Mucosa of descending colon (tissue), 3 donors: ENCODE measurements around the gene CBFB. TPM values are rescaled to one million over a fixed set of nuclear protein-coding genes. Genes with fewer than 3 reads are reported as not detected.

ENCODE experiments used
- ATAC-seq: fragments of 200-7000 bp; cut with Tn5 transposase; one replicate; pipeline ENCODE4 v1.9.1; 2020; ENCODE audit warnings: mild to moderate bottlenecking, moderate library complexity
- DNase-seq, 3 donors: peaks; one replicate each; pipeline ENCODE4 v3.0.0-alpha.2; 2020
- H3K36me3 ChIP-seq: fragments of 200-600 bp; one replicate; pipeline ENCODE4 v1.8.0; 2021; ENCODE audit warnings: low read depth, mild to moderate bottlenecking
- H3K4me1 ChIP-seq: fragments of 200-600 bp; one replicate; pipeline ENCODE4 v1.8.0; 2021; ENCODE audit warnings: low read depth, mild to moderate bottlenecking
- H3K4me3 ChIP-seq: fragments of 200-600 bp; one replicate; pipeline ENCODE4 v1.8.0; 2021; ENCODE audit warnings: mild to moderate bottlenecking
- H3K9me3 ChIP-seq: fragments of 200-600 bp; one replicate; pipeline ENCODE4 v1.8.0; 2021; ENCODE audit warnings: mild to moderate bottlenecking
- intact Hi-C, 2 donors: fragments of 100-400 bp; cut with DNase I in 1 of 2; cut with micrococcal nuclease in 1 of 2; formaldehyde crosslinking; loops; one replicate each; pipeline versions ENCODE4 v1.11.0 to v1.11.1; 2022; cut with DNase I, micrococcal nuclease
- total RNA-seq, 3 donors: library from RNA; stranded (reverse); fragmentation: NEBNext Ultra II Directional in 2 of 3; extraction: Animal tissue kit (Norgen Biotek cat#: 25700) in 2 of 3; gene quantifications; one replicate each; pipeline versions ENCODE4 v1.2.1 to v1.2.4, GENCODE V29; 2021 to 2023
- TF ChIP-seq, protein P1 (sequence below): fragments of 200-600 bp; IDR thresholded peaks from one replicate; pipeline ENCODE4 v1.8.0; 2022; ENCODE audit warnings: antibody characterized with exemption, mild to moderate bottlenecking
- donor health status: DM: no; HTN: no; CAD: no; lungs with moderate emphysema.
- donor health status: DM: no; HTN: no; CAD: no.
- donor health status: DM: no; HTN: yes; CAD: no.

CBFB gene
- total RNA-seq, 3 donors from 2014 or later = 26.3 to 35.5 (median 26.8) TPM

DNA sequence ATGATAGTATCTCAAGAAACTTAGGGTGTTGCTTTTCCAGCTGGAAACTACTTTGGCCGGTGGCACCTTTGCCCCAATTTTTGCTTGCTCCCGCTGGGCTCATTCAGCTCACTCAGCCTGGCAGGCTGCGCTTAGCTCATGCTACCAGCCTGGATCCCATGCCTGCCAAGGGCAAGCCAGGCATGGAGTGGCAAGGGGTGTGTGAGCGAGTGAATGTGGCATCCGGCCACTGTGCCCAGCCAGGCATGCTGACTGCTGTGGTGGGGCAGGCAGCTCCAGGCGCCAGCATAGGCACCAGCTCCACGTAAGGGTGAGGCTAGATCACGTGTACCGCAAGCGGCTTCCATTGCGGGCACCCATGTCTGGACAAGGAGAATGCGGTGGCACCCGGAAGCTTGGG, 112.4 kb downstream of the CBFB start:
- TF ChIP-seq, protein P1, sequence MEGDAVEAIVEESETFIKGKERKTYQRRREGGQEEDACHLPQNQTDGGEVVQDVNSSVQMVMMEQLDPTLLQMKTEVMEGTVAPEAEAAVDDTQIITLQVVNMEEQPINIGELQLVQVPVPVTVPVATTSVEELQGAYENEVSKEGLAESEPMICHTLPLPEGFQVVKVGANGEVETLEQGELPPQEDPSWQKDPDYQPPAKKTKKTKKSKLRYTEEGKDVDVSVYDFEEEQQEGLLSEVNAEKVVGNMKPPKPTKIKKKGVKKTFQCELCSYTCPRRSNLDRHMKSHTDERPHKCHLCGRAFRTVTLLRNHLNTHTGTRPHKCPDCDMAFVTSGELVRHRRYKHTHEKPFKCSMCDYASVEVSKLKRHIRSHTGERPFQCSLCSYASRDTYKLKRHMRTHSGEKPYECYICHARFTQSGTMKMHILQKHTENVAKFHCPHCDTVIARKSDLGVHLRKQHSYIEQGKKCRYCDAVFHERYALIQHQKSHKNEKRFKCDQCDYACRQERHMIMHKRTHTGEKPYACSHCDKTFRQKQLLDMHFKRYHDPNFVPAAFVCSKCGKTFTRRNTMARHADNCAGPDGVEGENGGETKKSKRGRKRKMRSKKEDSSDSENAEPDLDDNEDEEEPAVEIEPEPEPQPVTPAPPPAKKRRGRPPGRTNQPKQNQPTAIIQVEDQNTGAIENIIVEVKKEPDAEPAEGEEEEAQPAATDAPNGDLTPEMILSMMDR = no peak
- H3K36me3 ChIP-seq = peaks cover 17% of the 10 kb centered on the region
- no peak for DNase-seq
- no peak for ATAC-seq
- intact Hi-C loops = no loop called here
- H3K4me1 ChIP-seq = no peaks in the 10 kb centered on the region
- no peaks in the 10 kb centered on the region for H3K9me3 ChIP-seq
- no peak overlapping the region for H3K4me3 ChIP-seq

DNA sequence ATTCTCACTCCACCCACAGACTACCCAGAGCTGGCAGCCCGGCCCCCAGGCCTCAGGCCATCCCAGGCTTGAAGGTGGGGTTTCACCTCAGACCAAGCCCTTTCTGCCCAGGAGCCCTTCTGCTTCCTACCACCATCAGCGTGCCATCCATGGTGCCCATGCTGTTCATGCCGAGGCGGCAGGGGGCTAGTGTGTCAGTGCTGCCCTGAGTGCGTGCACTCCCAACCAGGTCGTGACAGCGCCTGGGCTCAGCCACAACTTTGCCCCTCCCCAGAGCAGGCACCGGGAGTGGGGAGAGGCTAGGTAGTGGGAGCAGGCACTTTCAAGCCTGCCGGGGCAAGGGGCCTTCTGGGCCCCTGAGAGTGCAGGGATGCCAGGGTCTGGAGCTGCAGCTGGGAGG, 113.4 kb downstream of the CBFB start:
- Histone ChIP-seq H3K36me3 (peaks cover 22% of the 10 kb centered on the region), H3K4me3 (no peak overlapping the region), H3K4me1 (no peaks in the 10 kb centered on the region), H3K9me3 (no peaks in the 10 kb centered on the region)
- DNase-seq (peak in 1 of 3 donors; percentile 22), ATAC-seq (no peak)
- TF ChIP-seq, protein P1 = no peak
- intact Hi-C loops = no loop called here

DNA sequence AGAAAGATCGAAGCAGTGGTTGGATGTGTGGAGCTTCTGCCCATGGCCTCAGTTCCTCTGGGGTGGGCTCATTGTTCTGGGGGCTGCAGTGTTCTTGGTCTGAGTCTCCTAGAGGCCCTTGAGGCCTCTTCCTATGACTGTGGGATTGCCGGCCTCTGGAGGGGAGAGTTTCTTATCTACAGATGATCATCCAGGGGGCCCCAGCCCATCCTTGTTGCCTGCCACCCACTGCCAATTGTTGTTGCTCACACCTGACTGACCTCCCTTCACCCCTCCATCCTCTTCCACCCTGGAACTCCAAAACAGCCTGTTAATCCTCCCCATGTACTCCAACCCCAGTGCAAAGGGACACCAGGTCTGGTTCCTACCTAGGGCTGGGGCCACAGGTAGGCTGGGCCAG, 116.0 kb downstream of the CBFB start:
- H3K36me3 ChIP-seq = peaks cover 22% of the 10 kb centered on the region
- intact Hi-C loops = no loop called here
- H3K4me1 ChIP-seq = peaks cover under 1% of the 10 kb centered on the region
- no peak for ATAC-seq
- no peak for DNase-seq
- H3K4me3 ChIP-seq = no peak overlapping the region
- TF ChIP-seq, protein P1 = no peak
- H3K9me3 ChIP-seq = no peaks in the 10 kb centered on the region

DNA sequence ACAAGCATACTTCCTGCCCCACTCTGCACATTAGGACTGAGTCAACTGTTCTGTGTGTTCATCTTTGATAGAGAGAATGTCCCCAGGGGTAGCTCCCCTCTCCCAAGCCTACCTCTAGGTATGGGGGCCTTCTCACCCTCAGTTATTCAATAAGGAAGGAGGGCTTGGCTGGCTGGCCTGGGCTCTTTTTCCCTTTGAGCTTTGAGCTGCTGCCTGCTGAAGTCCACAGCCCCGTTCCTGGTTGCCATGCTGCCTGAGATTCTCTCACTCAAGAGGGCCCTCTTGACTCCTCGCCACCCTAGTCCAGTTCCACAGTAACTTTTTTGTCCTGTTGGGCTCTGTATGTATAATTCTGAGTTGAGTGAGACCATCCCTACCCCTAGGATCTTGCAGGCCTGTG, 116.8 kb downstream of the CBFB start:
- H3K9me3 ChIP-seq = no peaks in the 10 kb centered on the region
- intact Hi-C loops = no loop called here
- peaks cover 7% of the 10 kb centered on the region for H3K4me1 ChIP-seq
- peaks cover 19% of the 10 kb centered on the region for H3K36me3 ChIP-seq
- DNase-seq (no peak), ATAC-seq (no peak)
- TF ChIP-seq, protein P1 = no peak
- no peak overlapping the region for H3K4me3 ChIP-seq

DNA sequence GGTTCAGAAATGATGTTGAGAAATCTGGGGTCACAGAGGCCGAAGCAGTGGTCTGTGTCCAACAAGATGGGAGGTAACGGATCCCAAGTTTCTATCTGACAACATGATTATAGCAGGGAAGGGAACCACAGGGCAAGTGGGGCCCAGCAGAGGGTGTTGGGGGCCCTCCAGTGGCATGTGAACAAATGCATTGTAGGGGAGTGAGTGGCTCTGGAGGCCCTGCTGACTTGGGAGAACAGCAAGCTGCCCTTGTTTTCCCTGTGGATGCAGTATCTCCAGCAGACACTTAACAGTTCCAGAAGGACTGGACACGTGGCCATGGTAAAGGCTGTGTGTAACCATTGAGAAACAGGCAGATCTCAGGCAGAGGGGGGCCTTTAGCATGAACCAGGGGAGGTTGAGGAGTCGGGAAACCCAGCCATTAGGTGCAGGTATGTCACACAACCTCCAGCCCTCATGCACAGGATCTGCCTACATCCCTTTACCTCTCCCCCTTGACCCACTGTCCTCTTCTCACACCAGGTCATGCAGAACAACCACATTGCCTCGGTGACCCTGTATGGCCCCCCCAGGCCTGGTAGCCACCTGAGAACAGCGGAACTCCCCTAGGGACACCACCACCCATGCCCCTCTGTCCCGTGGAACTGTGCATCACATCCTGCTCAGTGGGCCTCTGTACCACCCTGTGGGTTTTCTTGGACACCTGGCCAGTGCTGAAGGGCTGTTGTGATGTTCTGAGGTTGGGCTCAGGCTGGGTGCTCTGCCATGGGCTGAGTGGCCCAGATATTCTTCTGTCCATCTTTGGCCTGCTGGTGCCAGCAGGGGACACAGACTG, 117.8 kb downstream of the CBFB start:
- intact Hi-C loops = no loop called here
- H3K9me3 ChIP-seq = no peaks in the 10 kb centered on the region
- no peak for DNase-seq
- no peak overlapping the region for H3K4me3 ChIP-seq
- ATAC-seq = no peak
- peaks cover 15% of the 10 kb centered on the region for H3K36me3 ChIP-seq
- peaks cover 10% of the 10 kb centered on the region for H3K4me1 ChIP-seq
- TF ChIP-seq, protein P1 = no peak
